Renal pelvis (tissue), 4 donors: Measurements from ENCODE around the gene CAMK1D. TPM values are rescaled to one million over a fixed set of nuclear protein-coding genes. Genes with fewer than 3 reads are reported as not detected.

Source experiments
- DNase-seq: peaks from one replicate; pipeline ENCODE4 v3.0.0-alpha.2; 2013
- polyA plus RNA-seq, 3 donors: library from polyadenylated mRNA; unstranded; fragments of 120-200 nt; gene quantifications; one replicate each; pipeline ENCODE4 v1.2.1, GENCODE V29; 2013; ENCODE audit not compliant: insufficient read length in 3 of 3

CAMK1D gene
- polyA plus RNA-seq, 3 donors: 9.2 to 11.8 (median 10.6) TPM

- no peak for DNase-seq
These were observed 278.8 kb downstream of the CAMK1D start for GRCh38 chr10:12628153-12628552.

DNA sequence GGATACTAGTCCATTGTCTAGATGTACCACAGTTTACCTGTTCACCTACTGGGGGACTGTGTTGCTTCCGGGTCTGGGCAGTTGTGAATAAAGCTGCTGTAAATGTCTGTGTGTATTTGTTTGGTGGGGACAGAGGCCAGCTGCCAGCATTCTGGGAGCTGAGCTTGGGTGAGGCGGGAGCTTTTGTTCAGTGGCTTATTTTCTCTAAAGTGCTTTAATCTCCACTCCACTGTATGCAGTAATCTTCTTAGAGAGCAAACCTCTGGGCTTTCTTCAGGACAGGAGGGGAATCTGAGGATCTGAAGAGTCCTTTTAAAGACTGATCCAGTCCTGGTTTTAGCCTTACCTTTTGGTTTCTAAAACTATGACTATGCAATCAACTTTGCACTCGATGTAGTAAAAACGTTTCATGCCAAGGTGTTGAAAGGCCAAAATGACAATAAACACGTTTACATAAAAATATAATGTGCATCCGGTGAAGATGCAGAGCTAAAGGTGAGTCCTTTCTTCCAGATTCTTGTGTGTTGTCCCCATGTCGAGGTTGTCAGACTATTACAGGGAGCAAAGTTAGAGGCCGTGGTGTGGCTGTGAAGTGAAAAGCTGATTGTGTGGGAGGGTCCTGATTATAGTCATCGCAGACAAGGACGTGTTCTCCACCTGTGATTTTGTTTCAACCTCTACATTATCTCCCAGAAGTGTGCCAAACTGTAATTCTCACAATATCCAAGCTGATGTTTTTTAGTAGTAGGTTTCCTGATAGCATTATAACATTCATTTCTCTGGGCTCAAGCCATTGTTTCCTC is 279.8 kb downstream of the CAMK1D start:
- no peak for DNase-seq

GRCh38 chr10:12629767-12630165 is 280.4 kb downstream of the CAMK1D start:
- DNase-seq: no peak

- no peak for DNase-seq
These were observed 281.9 kb downstream of the CAMK1D start for GRCh38 chr10:12631216-12631615.

- DNase-seq: no peak
These were observed 282.6 kb downstream of the CAMK1D start for GRCh38 chr10:12631787-12632562.

DNA sequence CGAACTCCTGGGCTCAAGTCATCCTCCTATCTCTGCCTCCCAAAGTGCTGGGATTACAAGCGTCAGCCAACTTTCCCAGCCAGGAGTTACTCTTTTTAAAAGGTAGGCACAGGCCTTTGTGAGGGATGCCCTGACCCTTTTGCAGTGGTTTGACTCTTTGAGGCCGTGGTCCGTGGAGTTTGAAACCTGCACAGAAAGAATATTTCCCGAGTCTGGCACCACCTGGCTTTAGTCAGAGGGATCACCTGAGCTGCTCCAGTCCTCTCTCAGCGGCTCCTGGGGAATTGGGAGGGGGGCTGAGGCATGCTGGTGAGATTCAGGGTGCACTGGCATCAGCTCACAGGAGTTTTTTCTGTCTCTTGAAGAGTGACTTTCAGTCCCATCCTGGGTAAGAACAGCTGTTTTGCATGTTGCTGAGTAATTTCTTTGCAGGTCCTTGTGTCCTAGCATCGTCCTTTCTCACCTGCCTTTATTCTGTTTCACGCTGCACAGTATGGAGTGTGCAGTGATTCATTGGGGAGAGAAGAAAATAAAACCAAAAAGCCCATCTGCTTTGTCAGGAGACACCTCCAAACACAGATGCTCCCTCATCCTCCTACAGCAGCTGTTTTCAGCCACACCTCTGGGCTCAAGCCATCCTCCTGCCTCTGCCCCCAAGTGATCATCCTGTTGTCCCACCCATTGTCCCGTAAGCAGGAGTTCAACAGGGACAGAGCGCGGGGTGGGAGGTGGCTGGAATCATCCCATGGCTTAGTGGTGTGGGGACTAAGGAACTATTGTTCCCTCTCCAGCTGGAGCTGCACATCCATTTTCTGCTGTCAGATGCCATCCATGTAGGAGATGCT is 284.7 kb downstream of the CAMK1D start:
- DNase-seq: no peak

DNA sequence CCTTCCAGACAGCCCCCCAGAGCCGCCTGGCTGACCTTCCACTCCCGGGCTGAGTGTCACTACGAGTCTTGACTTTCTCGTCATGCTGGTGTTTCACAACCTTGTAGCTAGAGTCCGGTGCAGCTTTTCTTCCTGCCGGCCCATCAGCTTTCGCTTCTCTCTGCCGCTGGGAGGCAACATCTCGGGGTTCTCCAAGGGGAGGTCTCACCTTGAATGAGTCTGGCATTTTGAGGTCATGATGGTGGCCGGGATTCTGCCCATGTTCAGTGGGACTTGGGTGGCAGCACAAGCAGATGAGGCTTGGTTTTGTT is 285.2 kb downstream of the CAMK1D start:
- DNase-seq: no peak

GRCh38 chr10:12635127-12635541 is 285.8 kb downstream of the CAMK1D start:
- DNase-seq: no peak

DNA sequence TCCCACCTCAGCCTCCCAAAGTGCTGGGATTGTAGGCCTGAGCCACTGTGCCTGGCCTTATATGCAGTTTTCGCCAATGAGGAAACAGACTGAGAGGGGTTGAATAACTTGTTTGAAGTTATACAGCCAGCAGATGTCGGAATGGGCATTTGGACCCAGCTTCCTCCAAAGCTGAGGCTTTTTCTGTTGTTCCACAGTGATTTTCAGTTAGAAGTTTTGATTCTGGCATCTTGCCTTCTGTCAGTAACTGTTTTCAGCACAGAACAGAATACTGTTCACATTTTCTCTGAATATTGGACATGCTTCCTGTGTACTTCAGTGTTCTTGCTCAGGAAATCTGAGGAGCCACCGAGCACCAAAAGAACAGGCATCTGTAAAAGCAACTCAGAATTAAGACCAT is 287.2 kb downstream of the CAMK1D start:
- DNase-seq: no peak

GRCh38 chr10:12637649-12638048 is 288.3 kb downstream of the CAMK1D start:
- no peak for DNase-seq

DNA sequence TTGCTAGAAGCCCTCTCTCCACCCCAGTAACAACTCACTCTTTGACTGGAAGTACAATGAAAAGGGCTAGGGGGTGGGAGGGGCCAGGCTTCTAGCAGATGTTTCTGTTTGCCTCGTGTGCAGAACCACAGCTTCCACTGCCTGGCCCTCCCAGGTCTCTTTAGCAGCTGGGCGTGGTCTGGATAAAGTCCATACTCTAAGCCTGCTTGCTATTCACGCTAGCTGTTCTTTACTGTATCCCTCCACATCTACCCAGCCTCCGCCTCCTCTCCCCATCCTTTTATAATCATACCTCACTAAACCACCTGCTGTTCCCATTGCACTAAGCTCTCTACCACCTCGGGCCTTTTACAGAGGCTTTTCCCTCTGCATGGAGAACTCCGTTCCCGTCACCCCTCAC is 288.8 kb downstream of the CAMK1D start:
- DNase-seq: no peak

DNA sequence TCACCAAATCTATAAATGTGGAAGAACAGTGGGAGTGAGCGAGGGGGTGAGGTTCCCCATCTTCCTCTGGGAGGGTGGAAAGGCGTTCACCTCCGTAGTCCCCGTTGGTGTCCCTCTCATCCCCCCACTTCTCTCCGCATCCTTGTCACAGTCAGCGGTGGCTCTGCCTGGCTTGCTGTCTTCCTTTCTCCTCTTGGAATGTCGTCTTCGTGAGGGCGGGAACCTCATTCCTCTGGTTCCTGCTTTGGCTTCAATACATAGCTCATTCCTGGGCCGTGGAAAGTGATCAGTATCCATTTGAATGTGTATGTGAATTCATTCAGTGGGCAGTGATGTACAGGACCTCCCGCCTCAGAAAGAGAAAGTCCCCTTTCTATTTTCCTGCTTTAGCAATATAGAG is 289.4 kb downstream of the CAMK1D start:
- no peak for DNase-seq

DNA sequence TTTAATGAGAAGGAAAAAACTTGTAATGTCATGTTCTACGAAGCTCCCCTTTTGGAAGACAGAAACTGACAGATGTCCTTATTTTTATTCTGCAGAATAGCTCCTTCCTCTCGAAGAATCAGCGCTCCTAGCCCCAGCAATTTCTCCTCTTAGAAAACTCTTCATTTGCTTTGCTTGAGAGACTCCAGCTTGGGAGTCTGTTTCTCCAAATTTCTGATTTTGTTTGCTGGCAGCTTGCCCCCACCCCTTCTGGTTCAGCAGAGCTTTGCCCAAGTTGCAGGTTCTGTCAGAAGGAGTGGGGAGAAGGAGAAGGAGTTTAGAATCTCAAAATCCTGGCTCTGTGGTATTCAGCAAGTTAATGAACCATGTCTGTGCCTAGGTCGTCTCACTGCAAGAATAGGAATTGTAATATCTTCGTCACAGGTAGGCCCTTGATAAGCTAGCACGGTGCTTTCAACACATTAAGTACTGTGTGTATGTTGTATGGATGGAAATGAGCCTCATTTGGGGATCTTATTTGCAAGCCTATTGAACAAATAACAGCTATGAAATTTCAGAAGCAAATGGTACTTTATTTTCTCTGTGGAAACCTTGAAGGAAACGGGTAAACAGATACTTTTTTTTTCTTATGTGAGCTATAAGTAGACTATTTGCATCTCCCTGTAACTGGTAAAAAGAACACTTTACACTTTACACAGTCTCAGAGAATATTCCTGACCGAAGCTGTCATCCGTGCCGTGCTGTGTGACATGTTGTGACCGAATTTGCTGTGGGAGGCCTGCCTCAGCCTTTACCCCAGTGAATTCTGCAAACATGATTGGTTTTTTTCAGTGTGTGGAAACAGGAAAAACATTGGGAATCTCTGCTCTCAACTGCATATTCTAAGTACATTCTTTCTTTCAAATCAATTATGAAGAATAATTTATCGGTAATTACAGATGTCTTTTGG is 290.9 kb downstream of the CAMK1D start:
- no peak for DNase-seq

GRCh38 chr10:12642036-12642435 is 292.7 kb downstream of the CAMK1D start:
- no peak for DNase-seq

DNA sequence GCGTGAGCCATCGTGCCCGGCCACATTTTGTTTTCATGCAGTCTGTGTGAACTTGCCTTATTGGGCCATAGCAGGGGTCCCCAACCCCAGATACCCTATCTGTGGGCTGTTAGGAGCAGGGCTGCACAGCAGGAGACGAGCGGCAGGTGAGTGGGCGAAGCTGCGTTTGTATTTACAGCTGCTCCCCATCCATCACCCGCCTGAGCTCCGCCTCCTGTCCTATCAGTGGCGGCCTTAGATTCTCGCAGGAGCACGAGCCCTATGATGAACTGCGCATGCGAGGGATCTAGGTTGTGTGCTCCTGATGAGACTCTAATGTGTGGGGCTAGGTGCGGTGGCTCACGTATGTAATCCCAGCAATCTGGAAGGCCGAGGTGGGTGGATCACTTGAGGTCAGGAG is 293.9 kb downstream of the CAMK1D start:
- DNase-seq: no peak

DNA sequence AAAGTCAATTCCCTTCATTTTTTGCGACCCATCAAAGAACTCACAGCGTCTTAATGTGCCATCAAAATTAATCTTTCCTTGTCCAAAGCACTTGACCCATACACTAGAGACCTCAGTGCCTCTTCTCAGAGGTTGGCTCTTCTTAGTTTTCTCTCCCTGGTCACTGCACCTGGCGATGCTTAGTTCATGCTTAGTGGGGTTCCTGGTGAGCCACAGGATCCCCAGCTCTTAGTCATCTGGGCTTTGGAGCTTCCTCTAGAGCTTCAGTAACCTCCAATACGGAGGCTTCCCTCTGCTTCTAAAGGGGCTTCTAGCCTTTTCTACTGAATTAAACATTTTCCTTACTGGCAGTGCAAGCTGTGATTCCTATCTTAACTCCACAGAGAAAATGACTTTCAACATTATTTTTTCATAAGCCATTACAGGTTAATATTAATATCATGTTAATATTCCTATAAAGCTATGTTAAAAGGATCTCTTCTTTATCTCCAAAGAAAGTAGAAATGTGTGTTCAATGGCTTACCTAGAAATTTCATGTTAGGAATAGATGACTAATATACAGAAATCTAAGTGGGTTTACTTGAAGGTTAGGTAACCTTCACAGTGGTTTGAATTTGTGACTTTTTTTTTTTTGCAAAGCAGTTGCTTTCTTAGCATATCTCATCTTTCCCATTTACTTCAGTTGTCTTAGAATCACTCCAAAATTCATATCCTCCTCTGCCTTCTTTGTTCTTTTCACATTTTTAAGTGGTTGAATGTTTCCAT is 295.2 kb downstream of the CAMK1D start:
- no peak for DNase-seq

DNA sequence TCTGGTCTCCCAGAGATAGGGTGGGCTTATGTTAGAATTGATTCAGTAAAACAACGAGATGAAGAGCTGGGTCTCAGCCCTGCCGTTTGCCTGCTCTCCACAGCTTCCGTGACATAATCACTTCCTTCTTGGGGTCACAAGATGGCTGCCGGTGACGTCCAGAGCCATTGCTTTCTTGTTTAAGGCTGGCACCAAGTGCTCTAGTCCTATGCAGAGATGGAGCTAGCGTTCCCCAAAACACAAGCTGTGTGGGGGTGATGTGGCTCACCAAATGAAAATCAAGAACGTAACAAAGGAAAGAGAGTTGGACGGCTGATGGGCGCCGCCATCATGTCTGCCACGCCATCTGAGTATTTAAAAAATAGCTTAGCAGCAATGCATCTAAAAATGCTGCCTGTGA is 296.1 kb downstream of the CAMK1D start:
- no peak for DNase-seq

GRCh38 chr10:12649012-12649584 is 299.8 kb downstream of the CAMK1D start:
- DNase-seq: no peak

- DNase-seq: no peak
These were observed 300.8 kb downstream of the CAMK1D start for GRCh38 chr10:12650122-12650521.
